ENCODE data around the gene EIF2S3B. TPM values are rescaled to one million over a fixed set of nuclear protein-coding genes. Genes with fewer than 3 reads are reported as not detected.

The EIF2S3B gene
- total RNA-seq, 3 donors from 2014 or later: 0.22 to 0.46 (median 0.38) TPM

DNA sequence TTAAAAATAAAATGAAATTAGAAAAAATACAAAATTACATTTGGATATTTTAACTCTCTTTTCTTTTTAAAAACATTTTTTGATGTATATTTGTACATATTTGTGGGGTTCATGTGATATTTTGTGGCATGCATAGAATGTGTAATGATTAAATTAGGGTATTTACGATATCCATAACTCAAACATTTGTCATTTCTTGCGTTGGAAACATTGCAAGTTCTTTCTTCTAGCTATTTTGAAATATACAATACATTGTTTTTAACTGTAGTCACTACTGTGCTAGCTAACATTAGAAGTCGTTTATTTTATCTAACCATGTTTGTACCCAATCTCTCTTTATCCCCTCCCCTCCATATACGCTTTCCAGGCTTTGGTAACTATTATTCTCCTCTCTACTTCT is 13.9 kb upstream of the EIF2S3B start:
- ATAC-seq: no peak
- no peaks in the 10 kb centered on the region for H3K4me1 ChIP-seq (ENCODE audit: low read depth)
- intact Hi-C loops (cut with DNase I, micrococcal nuclease): no loop called here
- TF ChIP-seq, protein P1, sequence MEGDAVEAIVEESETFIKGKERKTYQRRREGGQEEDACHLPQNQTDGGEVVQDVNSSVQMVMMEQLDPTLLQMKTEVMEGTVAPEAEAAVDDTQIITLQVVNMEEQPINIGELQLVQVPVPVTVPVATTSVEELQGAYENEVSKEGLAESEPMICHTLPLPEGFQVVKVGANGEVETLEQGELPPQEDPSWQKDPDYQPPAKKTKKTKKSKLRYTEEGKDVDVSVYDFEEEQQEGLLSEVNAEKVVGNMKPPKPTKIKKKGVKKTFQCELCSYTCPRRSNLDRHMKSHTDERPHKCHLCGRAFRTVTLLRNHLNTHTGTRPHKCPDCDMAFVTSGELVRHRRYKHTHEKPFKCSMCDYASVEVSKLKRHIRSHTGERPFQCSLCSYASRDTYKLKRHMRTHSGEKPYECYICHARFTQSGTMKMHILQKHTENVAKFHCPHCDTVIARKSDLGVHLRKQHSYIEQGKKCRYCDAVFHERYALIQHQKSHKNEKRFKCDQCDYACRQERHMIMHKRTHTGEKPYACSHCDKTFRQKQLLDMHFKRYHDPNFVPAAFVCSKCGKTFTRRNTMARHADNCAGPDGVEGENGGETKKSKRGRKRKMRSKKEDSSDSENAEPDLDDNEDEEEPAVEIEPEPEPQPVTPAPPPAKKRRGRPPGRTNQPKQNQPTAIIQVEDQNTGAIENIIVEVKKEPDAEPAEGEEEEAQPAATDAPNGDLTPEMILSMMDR (IDR thresholded peaks at IDR 0.05): no peak
- no peak overlapping the region for H3K4me3 ChIP-seq
- H3K9me3 ChIP-seq: no peaks in the 10 kb centered on the region
- no peaks in the 10 kb centered on the region for H3K36me3 ChIP-seq (ENCODE audit: low read depth)
- DNase-seq: no peak

DNA sequence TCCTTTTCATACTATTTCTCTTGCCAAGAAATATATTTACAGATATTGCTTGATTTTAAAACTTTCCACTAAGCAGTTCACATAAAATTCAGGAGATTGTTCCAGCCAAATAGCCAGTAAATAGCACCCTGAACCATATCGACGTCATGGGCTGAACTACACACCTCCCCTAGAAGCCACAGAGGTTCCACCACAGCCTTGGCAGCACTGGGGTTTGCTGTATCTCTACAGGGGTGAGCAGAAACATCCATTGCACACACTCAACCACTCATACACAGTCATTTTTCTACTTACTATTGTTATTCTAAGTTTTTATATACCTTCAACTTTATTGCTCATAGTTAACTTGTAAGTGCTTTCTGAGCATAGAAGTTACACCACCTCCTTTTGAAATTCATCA is 8.1 kb upstream of the EIF2S3B start:
- Histone ChIP-seq H3K4me1 (ENCODE audit: low read depth) (no peaks in the 10 kb centered on the region), H3K36me3 (ENCODE audit: low read depth) (no peaks in the 10 kb centered on the region), H3K4me3 (no peak overlapping the region), H3K9me3 (no peaks in the 10 kb centered on the region)
- ATAC-seq (peak; percentile 59), DNase-seq (peak in 2 of 3 donors; percentile 19 to 44)
- intact Hi-C loops (cut with DNase I, micrococcal nuclease): no loop called here
- TF ChIP-seq, protein P1 (IDR thresholded peaks at IDR 0.05): no peak

DNA sequence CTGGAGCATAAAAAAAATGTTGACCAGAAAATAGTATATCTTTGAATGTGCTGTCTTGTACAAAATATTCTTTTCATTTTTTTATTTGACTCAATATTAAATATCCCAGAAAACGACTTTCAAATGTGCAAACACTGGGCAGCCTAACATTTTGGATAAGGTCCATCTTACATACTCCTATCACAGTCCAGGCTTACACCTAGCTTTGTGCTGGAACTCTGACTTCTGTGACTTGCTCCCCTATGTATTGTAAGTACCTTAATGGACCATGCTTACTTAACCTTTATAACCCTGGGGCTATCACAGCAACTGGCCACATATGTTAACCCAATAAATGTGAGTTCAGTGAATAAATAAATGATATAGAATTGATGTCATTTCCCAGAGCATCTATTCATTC is 7.6 kb upstream of the EIF2S3B start:
- Histone ChIP-seq H3K9me3 (no peaks in the 10 kb centered on the region), H3K4me1 (ENCODE audit: low read depth) (no peaks in the 10 kb centered on the region), H3K4me3 (no peak overlapping the region), H3K36me3 (ENCODE audit: low read depth) (no peaks in the 10 kb centered on the region)
- DNase-seq: no peak
- intact Hi-C loops (cut with DNase I, micrococcal nuclease): no loop called here
- TF ChIP-seq, protein P1 (IDR thresholded peaks at IDR 0.05): no peak
- ATAC-seq: no peak

DNA sequence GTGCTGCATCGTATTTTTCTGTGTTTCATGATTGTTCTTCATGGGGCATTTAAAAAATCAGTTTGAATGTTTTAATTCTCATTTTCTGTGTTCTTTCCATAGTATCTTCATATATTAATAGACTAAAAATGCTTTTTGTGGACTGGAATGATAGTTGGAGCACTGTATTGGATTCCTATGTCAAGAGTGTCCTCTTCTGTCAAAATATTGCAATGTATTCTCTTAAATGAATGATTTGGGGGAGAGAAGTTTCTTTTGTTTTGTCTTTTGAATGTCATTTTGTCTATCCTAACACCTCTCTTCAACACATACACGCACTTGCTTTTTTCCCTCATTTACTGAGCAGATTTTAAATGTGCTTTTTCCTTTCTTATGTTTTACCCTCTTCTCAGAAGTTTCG is 4.7 kb upstream of the EIF2S3B start:
- no peaks in the 10 kb centered on the region for H3K4me1 ChIP-seq (ENCODE audit: low read depth)
- TF ChIP-seq, protein P1 (IDR thresholded peaks at IDR 0.05): no peak
- H3K4me3 ChIP-seq: no peak overlapping the region
- ATAC-seq (no peak), DNase-seq (no peak)
- intact Hi-C loops (cut with DNase I, micrococcal nuclease): no loop called here
- H3K9me3 ChIP-seq: no peaks in the 10 kb centered on the region
- no peaks in the 10 kb centered on the region for H3K36me3 ChIP-seq (ENCODE audit: low read depth)

DNA sequence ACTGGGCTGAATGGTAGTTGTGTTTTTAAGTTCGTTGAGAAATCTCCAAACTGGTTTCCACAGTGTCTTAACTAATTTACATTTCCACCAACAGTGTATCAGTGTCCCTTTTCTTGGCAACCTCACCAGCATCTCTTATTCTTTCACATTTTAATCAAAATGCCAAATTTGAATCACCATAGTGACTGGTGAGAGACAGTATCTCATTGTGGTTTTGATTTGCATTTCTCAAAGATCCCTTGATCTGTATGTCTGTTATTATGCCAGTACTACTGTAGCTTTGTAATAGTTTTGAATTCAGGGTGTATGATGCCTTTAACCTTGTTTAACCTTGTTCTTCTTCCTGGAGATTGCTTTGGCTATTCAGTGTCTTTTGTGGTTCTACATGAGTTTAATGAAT is 2.2 kb upstream of the EIF2S3B start:
- ATAC-seq (no peak), DNase-seq (no peak)
- Histone ChIP-seq H3K4me1 (ENCODE audit: low read depth) (no peaks in the 10 kb centered on the region), H3K9me3 (no peaks in the 10 kb centered on the region), H3K36me3 (ENCODE audit: low read depth) (no peaks in the 10 kb centered on the region), H3K4me3 (no peak overlapping the region)
- TF ChIP-seq, protein P1 (IDR thresholded peaks at IDR 0.05): no peak
- intact Hi-C loops (cut with DNase I, micrococcal nuclease): no loop called here

DNA sequence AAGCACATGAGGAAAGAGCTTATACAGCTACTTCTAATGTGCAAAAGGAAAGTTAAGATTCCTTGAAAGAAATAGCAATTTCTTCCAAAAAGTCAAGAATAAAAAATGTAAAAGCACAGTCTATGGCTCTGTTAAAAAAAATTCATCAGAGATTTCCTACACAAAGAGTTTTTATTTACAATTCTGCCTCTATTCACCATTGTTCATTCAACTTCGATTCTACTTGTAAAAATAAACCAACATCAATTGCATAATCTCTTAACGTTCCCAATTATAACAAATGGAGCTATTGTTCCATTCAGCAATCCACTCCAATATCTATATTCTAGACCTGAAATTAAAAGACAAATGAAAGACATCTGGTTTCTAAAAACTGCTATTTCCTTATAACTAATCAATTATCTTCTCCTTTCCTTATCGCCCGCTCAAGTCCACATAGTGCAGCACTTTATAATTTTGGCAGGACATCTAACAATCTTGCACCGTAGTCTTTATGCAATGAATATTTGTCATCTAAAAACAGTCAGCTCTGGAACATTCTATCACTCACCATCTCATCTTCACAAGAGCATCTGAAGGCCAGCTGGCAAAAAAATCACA is 6.2 kb downstream of the EIF2S3B start:
- intact Hi-C loops (cut with DNase I, micrococcal nuclease): no loop called here
- Histone ChIP-seq H3K4me1 (ENCODE audit: low read depth) (no peaks in the 10 kb centered on the region), H3K9me3 (no peaks in the 10 kb centered on the region), H3K36me3 (ENCODE audit: low read depth) (no peaks in the 10 kb centered on the region), H3K4me3 (no peak overlapping the region)
- ATAC-seq: no peak
- TF ChIP-seq, protein P1 (IDR thresholded peaks at IDR 0.05): no peak
- no peak for DNase-seq
